Right lobe of liver (tissue), 6 donors: ENCODE measurements around the gene CERS6. TPM values are rescaled to one million over a fixed set of nuclear protein-coding genes. Genes with fewer than 3 reads are reported as not detected.

Source experiments
- ATAC-seq, 4 donors: fragments of 200-7000 bp; cut with Tn5 transposase; one replicate each; pipeline ENCODE4 v1.9.1; 2020; ENCODE audit warnings: mild to moderate bottlenecking in 4 of 4, moderate library complexity in 4 of 4
- DNase-seq, 3 donors: peaks; one replicate each; pipeline ENCODE4 v3.0.0-alpha.2; 2020
- H3K27ac ChIP-seq, 3 donors: fragments of 200-600 bp; one replicate each; pipeline ENCODE4 v1.8.0; 2022
- H3K27me3 ChIP-seq, 2 donors: fragments of 200-600 bp; one replicate each; pipeline ENCODE4 v1.8.0; 2022
- H3K36me3 ChIP-seq, 4 donors: fragments of 200-600 bp; sonication (generic) in 1 of 4; one replicate each; pipeline versions ENCODE4 v1.5.1 to v1.8.0; 2017 to 2022; ENCODE audit warnings: control low read depth in 1 of 4
- H3K4me1 ChIP-seq, 4 donors: fragments of 200-600 bp; sonication (generic) in 1 of 4; one replicate each; pipeline versions ENCODE4 v1.5.1 to v1.8.0; 2017 to 2022; ENCODE audit warnings: control low read depth in 1 of 4
- H3K4me3 ChIP-seq, 3 donors: fragments of 200-600 bp; one replicate each; pipeline ENCODE4 v1.8.0; 2022
- H3K9me3 ChIP-seq, 4 donors: fragments of 200-600 bp; sonication (generic) in 1 of 4; one replicate each; pipeline versions ENCODE4 v1.5.1 to v1.8.0; 2017 to 2022; ENCODE audit warnings: control low read depth in 1 of 4
- POLR2A ChIP-seq: fragments of 450-650 bp; IDR thresholded peaks from one replicate; pipeline ENCODE4 v1.6.1; 2017; ENCODE audit warnings: antibody characterized with exemption, mild to moderate bottlenecking
- WGBS: methylation state at CpG from one replicate; pipeline ENCODE4 v1.1.6; 2018; ENCODE audit warnings: low coverage, low lambda C conversion rate; ENCODE audit not compliant: insufficient coverage; ENCODE audit errors: missing lambda C conversion rate; 5-methylcytosine and 5-hydroxymethylcytosine counted together
- intact Hi-C, 2 donors: fragments of 100-400 bp; cut with DNase I; formaldehyde crosslinking; loops; one replicate each; pipeline versions ENCODE4 v1.11.2 to v1.14.1; 2022
- total RNA-seq, 6 experiments: library from RNA; depleted of rRNA in 2 of 6; stranded (reverse); fragments of >200 nt in 2 of 6; fragmentation: NEBNext Ultra II Directional in 3 of 6; extraction: Animal tissue kit (Norgen Biotek cat#: 25700) in 3 of 6; gene quantifications; one replicate each; pipeline versions ENCODE4 v1.1.0 to v1.2.4, GENCODE V29; 2016 to 2023
- TF ChIP-seq, protein P1 (sequence below), 4 donors: fragments of 200-600 bp in 3 of 4; fragments of 450-650 bp in 1 of 4; IDR thresholded peaks; one replicate each; pipeline versions ENCODE4 v1.5.1 to v1.8.0; 2016 to 2022; ENCODE audit warnings: antibody characterized with exemption in 4 of 4, mild to moderate bottlenecking in 2 of 4
- donor health status: DM: no; HTN: yes; CAD: no.
- donor health status: DM: no; HTN: no; CAD: no.
- donor health status: DM: no; HTN: no; CAD: no.
- donor health status: DM: no; HTN: yes; CAD: no.
- donor health status: DM: no; HTN: yes; CAD: no.

The CERS6 gene
- total RNA-seq, 6 experiments from 2014 or later, result 10.4 to 30.1 (median 15.6) TPM

DNA sequence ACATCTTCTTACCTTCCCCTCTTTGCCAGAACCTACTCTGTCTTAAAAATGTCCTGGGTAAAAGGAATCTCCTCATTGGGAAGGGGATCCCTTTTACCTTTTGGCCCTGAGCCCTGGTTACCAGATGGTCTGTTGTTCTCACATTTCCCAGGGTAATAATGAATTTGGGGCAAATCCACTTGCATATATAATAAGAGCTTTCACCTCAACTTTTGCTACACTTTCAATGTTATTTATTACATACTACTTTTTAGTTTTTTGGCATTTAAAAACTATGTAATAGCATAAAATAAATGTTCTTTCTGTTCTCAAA, 15.0 kb downstream of the CERS6 start:
- DNase-seq (no peak), ATAC-seq (no peak)
- no peak for TF ChIP-seq POLR2A
- TF ChIP-seq, protein P1, sequence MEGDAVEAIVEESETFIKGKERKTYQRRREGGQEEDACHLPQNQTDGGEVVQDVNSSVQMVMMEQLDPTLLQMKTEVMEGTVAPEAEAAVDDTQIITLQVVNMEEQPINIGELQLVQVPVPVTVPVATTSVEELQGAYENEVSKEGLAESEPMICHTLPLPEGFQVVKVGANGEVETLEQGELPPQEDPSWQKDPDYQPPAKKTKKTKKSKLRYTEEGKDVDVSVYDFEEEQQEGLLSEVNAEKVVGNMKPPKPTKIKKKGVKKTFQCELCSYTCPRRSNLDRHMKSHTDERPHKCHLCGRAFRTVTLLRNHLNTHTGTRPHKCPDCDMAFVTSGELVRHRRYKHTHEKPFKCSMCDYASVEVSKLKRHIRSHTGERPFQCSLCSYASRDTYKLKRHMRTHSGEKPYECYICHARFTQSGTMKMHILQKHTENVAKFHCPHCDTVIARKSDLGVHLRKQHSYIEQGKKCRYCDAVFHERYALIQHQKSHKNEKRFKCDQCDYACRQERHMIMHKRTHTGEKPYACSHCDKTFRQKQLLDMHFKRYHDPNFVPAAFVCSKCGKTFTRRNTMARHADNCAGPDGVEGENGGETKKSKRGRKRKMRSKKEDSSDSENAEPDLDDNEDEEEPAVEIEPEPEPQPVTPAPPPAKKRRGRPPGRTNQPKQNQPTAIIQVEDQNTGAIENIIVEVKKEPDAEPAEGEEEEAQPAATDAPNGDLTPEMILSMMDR (IDR thresholded peaks at IDR 0.05), result no peak
- H3K36me3 ChIP-seq, result no peaks in the 10 kb centered on the region
- no peaks in the 10 kb centered on the region for H3K9me3 ChIP-seq
- no peak overlapping the region for H3K27ac ChIP-seq
- H3K4me3 ChIP-seq, result no peak overlapping the region
- H3K27me3 ChIP-seq, result no peaks in the 10 kb centered on the region
- peaks cover 0 to 47% (median 17%) of the 10 kb centered on the region in 4 donors for H3K4me1 ChIP-seq
- intact Hi-C loops, result no loop called here

DNA sequence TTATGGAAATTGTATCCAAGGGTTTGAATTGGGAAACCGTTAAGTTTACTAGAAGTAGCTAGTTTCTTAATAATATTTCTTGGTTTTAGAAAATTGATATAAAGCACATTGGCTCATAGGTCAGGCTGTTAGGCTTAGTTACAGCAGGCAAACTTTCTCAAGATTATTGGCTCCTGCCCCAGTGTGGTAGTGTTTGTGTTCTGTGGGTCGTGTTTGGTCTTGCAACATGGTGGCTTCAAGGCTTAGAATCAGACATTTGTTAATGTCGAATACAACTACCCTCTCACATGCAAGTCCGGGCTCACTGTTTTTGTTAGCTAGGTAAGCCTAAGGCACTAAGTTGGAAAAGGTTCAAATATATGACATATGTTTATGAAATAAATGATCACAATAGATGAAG, 19.6 kb downstream of the CERS6 start:
- intact Hi-C loops, result no loop called here
- no peaks in the 10 kb centered on the region for H3K9me3 ChIP-seq
- H3K27me3 ChIP-seq, result no peaks in the 10 kb centered on the region
- peaks cover 0 to 34% (median 10%) of the 10 kb centered on the region in 4 donors for H3K4me1 ChIP-seq
- DNase-seq (peak in 1 of 3 donors; percentile 72), ATAC-seq (peak; percentile 49 to 85 (median 70))
- no peak for TF ChIP-seq POLR2A
- TF ChIP-seq, protein P1 (IDR thresholded peaks at IDR 0.05), result no peak
- no peaks in the 10 kb centered on the region for H3K36me3 ChIP-seq
- WGBS, result 31% methylated on average over 4 of the region's 4 CpGs
- H3K4me3 ChIP-seq, result no peak overlapping the region
- H3K27ac ChIP-seq, result peak overlapping the region in 1 of 3 donors; percentile 39

DNA sequence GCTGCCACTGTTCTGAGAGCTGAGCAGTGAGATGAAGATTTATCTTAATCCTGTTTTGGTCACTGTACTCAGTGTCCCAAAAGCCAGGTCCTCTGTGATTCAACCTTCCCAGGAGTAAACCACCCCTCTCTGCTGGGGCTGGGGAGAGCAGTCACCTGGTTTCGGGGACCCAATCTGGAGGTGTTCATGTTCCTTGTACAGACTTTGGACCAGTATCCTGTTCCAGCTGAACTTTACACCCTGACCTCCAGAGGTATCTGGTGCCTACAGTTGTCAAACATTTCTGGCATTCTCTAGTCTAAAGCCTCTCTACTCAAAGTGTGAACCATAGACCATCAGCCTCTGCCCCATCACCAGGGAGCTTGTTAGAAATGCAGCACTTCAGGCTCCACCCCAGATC, 22.1 kb downstream of the CERS6 start:
- intact Hi-C loops, result no loop called here
- Histone ChIP-seq H3K4me1 (peaks cover 0 to 34% (median 10%) of the 10 kb centered on the region in 4 donors), H3K9me3 (no peaks in the 10 kb centered on the region), H3K27me3 (no peaks in the 10 kb centered on the region), H3K4me3 (no peak overlapping the region), H3K36me3 (no peaks in the 10 kb centered on the region), H3K27ac (peak overlapping the region in 2 of 3 donors; percentile 62 to 74)
- ATAC-seq, result peak; percentile 89 to 97 (median 93)
- TF ChIP-seq, protein P1 (IDR thresholded peaks at IDR 0.05), result no peak
- TF ChIP-seq POLR2A, result no peak
- peak; percentile 29 to 84 (median 75) for DNase-seq
- no CpG with 5 or more reads among the region's 1 CpG for WGBS

DNA sequence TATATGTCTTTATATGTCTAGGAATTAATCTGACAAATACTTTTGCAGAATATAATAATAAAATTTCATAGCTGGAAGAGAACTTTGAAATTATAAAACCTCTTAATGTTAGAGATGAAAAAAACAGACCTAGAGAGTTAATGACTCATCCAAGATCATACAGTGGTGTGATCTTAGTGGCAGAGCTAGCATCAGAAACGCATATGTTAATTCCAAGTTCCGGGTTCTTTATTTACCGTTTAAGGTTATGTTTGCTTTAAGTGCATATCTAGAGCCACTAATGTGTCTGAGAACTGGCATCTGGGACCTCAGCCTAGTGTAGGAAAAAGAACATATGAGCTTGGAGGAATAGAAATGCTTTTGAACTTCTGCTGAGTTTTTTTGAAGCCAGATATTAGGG, 24.3 kb downstream of the CERS6 start:
- no peak for TF ChIP-seq POLR2A
- TF ChIP-seq, protein P1 (IDR thresholded peaks at IDR 0.05), result no peak
- DNase-seq (no peak), ATAC-seq (no peak)
- peaks cover 0 to 22% (median 7%) of the 10 kb centered on the region in 4 donors for H3K4me1 ChIP-seq
- H3K4me3 ChIP-seq, result no peak overlapping the region
- intact Hi-C loops, result no loop called here
- WGBS, result 70% methylated on average over 3 of the region's 3 CpGs
- H3K27me3 ChIP-seq, result no peaks in the 10 kb centered on the region
- no peaks in the 10 kb centered on the region for H3K36me3 ChIP-seq
- H3K27ac ChIP-seq, result no peak overlapping the region
- no peaks in the 10 kb centered on the region for H3K9me3 ChIP-seq
